HCT116 (cell line): ENCODE results near the gene BCL2L11. TPM values are rescaled to one million over a fixed set of nuclear protein-coding genes. Genes with fewer than 3 reads are reported as not detected.

ENCODE experiments used
- ATAC-seq: fragments of 200-7000 bp; cut with Tn5 transposase; 2 replicates; pipeline ENCODE4 v1.9.1; 2020; ENCODE audit warnings: mild to moderate bottlenecking, moderate library complexity
- BruUV-seq: library from RNA; stranded (reverse); fragments of 400-500 nt; replicated peaks from 2 replicates; lab custom pipeline; 2021; lab: Mats Ljungman, UMichigan
- CTCF ChIA-PET: fragments of 300-600 bp; sonication (Branson Sonifier 250); formaldehyde crosslinking; loops from one replicate; lab custom pipeline; 2021; ENCODE audit warnings: antibody characterized with exemption; lab: Charles Lee
- POLR2A ChIA-PET: fragments of 300-600, 350-600 bp; sonication (Branson Sonifier 250); formaldehyde crosslinking; loops from one replicate; lab custom pipeline; 2021; ENCODE audit warnings: antibody characterized with exemption; lab: Charles Lee
- RAD21 ChIA-PET, 2 experiments: fragments of 300-600 bp; sonication (Branson Sonifier 250); formaldehyde crosslinking; loops; one replicate each; lab custom pipeline; 2023; ENCODE audit warnings: low total read pairs in 2 of 2; ENCODE audit not compliant: uncharacterized antibody in 2 of 2, unreplicated experiment in 2 of 2, low non-redundant PET in 1 of 2; lab: Charles Lee
- DNase-seq: peaks from one replicate; pipeline ENCODE4 v3.0.0-alpha.2; 2010; ENCODE audit warnings: low read depth, low spot score
- H2AFZ ChIP-seq: fragments of 200-600 bp; shearing (Covaris generic), sonication (generic); 2 replicates; pipeline ENCODE4 v1.6.1; 2017; ENCODE audit warnings: low read depth, mixed run types, mixed read lengths, antibody characterized with exemption, low read length; ENCODE audit not compliant: poor library complexity, severe bottlenecking
- H3K27ac ChIP-seq: 2 replicates; pipeline ENCODE4 v1.5.1; 2012; ENCODE audit warnings: low read depth, low read length
- H3K27me3 ChIP-seq: fragments of 200-600 bp; sonication (generic); 2 replicates; pipeline ENCODE4 v1.6.1; 2016; ENCODE audit warnings: mixed run types, low read length, mixed read lengths; ENCODE audit not compliant: insufficient read depth
- H3K36me3 ChIP-seq, 2 experiments: fragments of 200-500 bp in 1 of 2; fragments of 200-600 bp in 1 of 2; sonication (Bioruptor generic) in 1 of 2; sonication (generic) in 1 of 2; 2 replicates each; pipeline versions ENCODE4 v1.5.1 to v1.6.1; 2014 to 2016; ENCODE audit warnings: low read length in 2 of 2, inconsistent platforms in 1 of 2, mixed read lengths in 1 of 2, mixed run types in 1 of 2; ENCODE audit not compliant: insufficient read depth in 2 of 2, control insufficient read depth in 1 of 2
- H3K4me1 ChIP-seq, 2 experiments: fragments of 200-600 bp in 1 of 2; sonication (generic) in 1 of 2; 2 replicates each; pipeline versions ENCODE4 v1.5.1 to v1.6.1; 2012 to 2017; ENCODE audit warnings: low read length in 2 of 2, inconsistent platforms in 1 of 2, mild to moderate bottlenecking in 1 of 2, mixed read lengths in 1 of 2, mixed run types in 1 of 2, moderate library complexity in 1 of 2; ENCODE audit not compliant: insufficient read depth in 2 of 2, control insufficient read depth in 1 of 2
- H3K4me2 ChIP-seq: fragments of 200-600 bp; sonication (generic); 2 replicates; pipeline ENCODE4 v1.6.1; 2017; ENCODE audit warnings: mixed run types, low read length, mixed read lengths
- H3K4me3 ChIP-seq, 2 experiments: fragments of 200-600 bp in 1 of 2; sonication (generic) in 1 of 2; replicated peaks in 1 of 2; 2 replicates each; pipeline ENCODE4 v1.5.1; 2011 to 2016; ENCODE audit warnings: low read length in 2 of 2, control low read depth in 1 of 2, low read depth in 1 of 2, mild to moderate bottlenecking in 1 of 2, mixed read lengths in 1 of 2, mixed run types in 1 of 2
- H3K79me2 ChIP-seq: fragments of 200-600 bp; sonication (generic); 2 replicates; pipeline ENCODE4 v1.6.1; 2017; ENCODE audit warnings: mild to moderate bottlenecking, mixed run types, low read length, moderate library complexity, mixed read lengths; ENCODE audit not compliant: insufficient read depth
- H3K9ac ChIP-seq: fragments of 200-600 bp; sonication (generic); 2 replicates; pipeline ENCODE4 v1.6.1; 2016; ENCODE audit warnings: low read length, mixed read lengths
- H3K9me2 ChIP-seq: fragments of 200-600 bp; sonication (generic), shearing (Covaris generic); 2 replicates; pipeline ENCODE4 v1.6.1; 2017; ENCODE audit warnings: mixed run types, mild to moderate bottlenecking, moderate library complexity; ENCODE audit not compliant: insufficient read depth
- H3K9me3 ChIP-seq, 2 experiments: fragments of 200-500 bp in 1 of 2; fragments of 200-600 bp in 1 of 2; sonication (Bioruptor generic) in 1 of 2; sonication (generic) in 1 of 2; 2 replicates each; pipeline ENCODE4 v1.6.1; 2014 to 2017; ENCODE audit warnings: low read length in 2 of 2, mixed read lengths in 2 of 2, inconsistent platforms in 1 of 2, low read depth in 1 of 2, mild to moderate bottlenecking in 1 of 2, mixed run types in 1 of 2, moderate library complexity in 1 of 2; ENCODE audit not compliant: control insufficient read depth in 1 of 2, insufficient read depth in 1 of 2
- H4K20me1 ChIP-seq: fragments of 200-600 bp; sonication (generic), shearing (Covaris generic); 2 replicates; pipeline ENCODE4 v1.6.1; 2017; ENCODE audit warnings: mixed run types, mild to moderate bottlenecking, moderate library complexity; ENCODE audit not compliant: insufficient read depth
- CEBPB ChIP-seq: IDR thresholded peaks from 2 replicates; pipeline ENCODE4 v1.6.1; 2012; ENCODE audit warnings: low read depth
- CTCF ChIP-seq, 3 experiments: fragments of 200-600 bp in 1 of 3; sonication (generic) in 1 of 3; IDR thresholded peaks in 2 of 3; conservative IDR thresholded peaks in 1 of 3; 2 replicates each; pipeline ENCODE4 v1.5.1; 2012 to 2017; ENCODE audit warnings: low read depth in 2 of 3, low read length in 2 of 3, antibody characterized with exemption in 1 of 3, borderline replicate concordance in 1 of 3, control low read depth in 1 of 3, mild to moderate bottlenecking in 1 of 3, mixed read lengths in 1 of 3, mixed run types in 1 of 3, moderate library complexity in 1 of 3; ENCODE audit not compliant: insufficient read depth in 1 of 3
- EGR1 ChIP-seq: IDR thresholded peaks from 2 replicates; pipeline ENCODE4 v1.6.1; 2012; ENCODE audit warnings: low read depth
- ELF1 ChIP-seq: IDR thresholded peaks from 2 replicates; pipeline ENCODE4 v1.6.1; 2012; ENCODE audit warnings: low read depth, borderline replicate concordance
- EZH2 ChIP-seq: fragments of 200-600 bp; sonication (generic); IDR thresholded peaks from 2 replicates; pipeline ENCODE4 v1.6.1; 2017; ENCODE audit warnings: antibody characterized with exemption, mixed run types
- JUND ChIP-seq: IDR thresholded peaks from 2 replicates; pipeline ENCODE4 v1.6.1; 2012
- MAX ChIP-seq: IDR thresholded peaks from 2 replicates; pipeline ENCODE4 v1.6.1; 2012
- POLR2A ChIP-seq: IDR thresholded peaks from 2 replicates; pipeline ENCODE4 v1.7.0; 2011; ENCODE audit warnings: borderline replicate concordance; ENCODE audit not compliant: insufficient read depth, insufficient read length; ENCODE audit errors: extremely low read depth
- RAD21 ChIP-seq: IDR thresholded peaks from 2 replicates; pipeline ENCODE4 v1.6.1; 2012; ENCODE audit warnings: low read depth, mild to moderate bottlenecking
- SIN3A ChIP-seq: IDR thresholded peaks from 2 replicates; pipeline ENCODE4 v1.6.1; 2012; ENCODE audit warnings: low read depth
- SRF ChIP-seq: IDR thresholded peaks from 2 replicates; pipeline ENCODE4 v1.6.1; 2012; ENCODE audit warnings: low read depth
- ZBTB33 ChIP-seq: IDR thresholded peaks from 2 replicates; pipeline ENCODE4 v1.6.1; 2011; ENCODE audit warnings: mild to moderate bottlenecking, low read length, moderate library complexity; ENCODE audit not compliant: insufficient replicate concordance; ENCODE audit errors: extremely low read depth
- intact Hi-C: fragments of 100-400 bp; cut with micrococcal nuclease; formaldehyde crosslinking; loops from 2 replicates; pipeline ENCODE4 v1.10.0; 2022
- total RNA-seq: library from RNA; stranded (reverse); gene quantifications from one replicate; pipeline ENCODE4 v1.2.1, GENCODE V29; 2021; ENCODE audit not compliant: unreplicated experiment

The BCL2L11 gene
- total RNA-seq, 1 experiment from 2014 or later = 17.8 TPM

GRCh38 chr2:111113838-111114237, 6.9 kb upstream of the BCL2L11 start:
- DNase-seq (no peak), ATAC-seq (no peak)
- POLR2A ChIA-PET = interaction anchor here (0.9 kb wide), 1 partner anchor 46 kb away, joined by 3 read pairs; no protein-coding TSS in a partner anchor
- no peaks in the 10 kb centered on the region for H3K9me2 ChIP-seq
- no peaks in the 10 kb centered on the region for H3K79me2 ChIP-seq
- no peak overlapping the region for H3K4me2 ChIP-seq
- H3K4me1 ChIP-seq = peaks cover 21 to 34% of the 10 kb centered on the region in 2 experiments
- H4K20me1 ChIP-seq = no peaks in the 10 kb centered on the region
- intact Hi-C loops = no loop called here
- RAD21 ChIA-PET = no interaction called here
- no peak overlapping the region for H3K9ac ChIP-seq
- no peaks in the 10 kb centered on the region for H3K36me3 ChIP-seq
- no peak overlapping the region for H3K4me3 ChIP-seq
- TF ChIP-seq SIN3A (no peak), SRF (no peak), CEBPB (no peak), ZBTB33 (no peak), POLR2A (no peak), EGR1 (no peak), ELF1 (no peak), MAX (no peak), JUND (no peak), EZH2 (no peak), CTCF (IDR thresholded peaks at IDR 0.05 in 2 of 3, conservative IDR thresholded peaks at IDR 0.05 in 1 of 3; ENCODE audit: borderline replicate concordance in 1 of 3, insufficient read depth in 1 of 3, low read depth in 2 of 3, low read length in 2 of 3) (no peak), RAD21 (no peak)
- no peaks in the 10 kb centered on the region for H3K9me3 ChIP-seq
- no peaks in the 10 kb centered on the region for H3K27me3 ChIP-seq
- CTCF ChIA-PET = no interaction called here
- no peak overlapping the region for H2AFZ ChIP-seq
- BruUV-seq = no TSS peak
- H3K27ac ChIP-seq = no peak overlapping the region
